ENCODE measurements around the gene MVB12B.
"Not testable (repeated sequence)": the region's sequence is repeated elsewhere in the genome, so short reads cannot be mapped to it uniquely, and the experiment has no call there.

MVB12B gene

GRCh38 chr9:126538550-126538949 is 211.9 kb downstream of the MVB12B start:
- no peak for TF ChIP-seq CTCF (IDR thresholded peaks at IDR 0.05; ENCODE audit: control insufficient read depth, extremely low read depth, insufficient read depth)
- H3K4me3 ChIP-seq (ENCODE audit: low read depth, low read length), result no peak overlapping the region
- DNase-seq (ENCODE audit: low read depth), result no peak

DNA sequence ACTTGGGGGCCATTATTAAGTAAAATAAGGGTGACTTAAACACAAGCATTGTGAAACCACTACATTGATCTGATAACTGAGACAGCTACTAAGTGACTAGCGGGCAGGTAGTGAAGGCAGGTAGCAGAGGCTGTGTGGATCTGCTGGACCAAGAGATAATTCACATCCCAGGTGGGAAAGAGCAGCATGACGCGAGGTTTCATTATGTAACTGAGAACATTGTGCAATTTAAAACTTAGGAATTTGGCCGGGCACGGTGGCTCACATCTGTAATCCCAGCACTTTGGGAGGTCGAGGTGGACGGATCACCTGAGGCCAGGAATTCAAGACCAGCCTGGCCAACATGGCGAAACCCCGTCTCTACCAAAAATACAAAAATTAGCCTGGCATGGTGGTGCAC is 213.8 kb downstream of the MVB12B start:
- not testable (repeated sequence) for H3K4me3 ChIP-seq (ENCODE audit: low read depth, low read length); DNase-seq (ENCODE audit: low read depth)

DNA sequence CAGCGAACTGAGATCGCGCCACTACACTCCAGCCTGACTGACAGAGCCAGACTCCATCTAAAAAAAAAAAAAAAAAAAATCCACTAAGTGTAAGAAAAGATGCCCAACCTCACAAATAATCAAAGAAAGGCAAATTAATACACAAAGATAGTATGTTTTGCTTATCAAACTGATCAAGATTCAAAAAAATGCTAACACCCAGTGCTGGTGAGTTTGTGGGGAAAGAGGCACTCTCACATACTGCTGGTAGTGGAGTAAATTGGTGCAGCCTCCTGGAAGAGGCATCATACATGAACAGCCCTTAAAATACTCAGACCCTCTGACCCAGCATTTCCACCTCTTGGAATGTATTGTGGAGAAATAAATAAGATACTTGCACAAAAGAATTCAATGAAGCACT is 216.9 kb downstream of the MVB12B start:
- no peak overlapping the region for H3K4me3 ChIP-seq (ENCODE audit: low read depth, low read length)
- DNase-seq (ENCODE audit: low read depth), result no peak
- no peak for TF ChIP-seq CTCF (IDR thresholded peaks at IDR 0.05; ENCODE audit: control insufficient read depth, extremely low read depth, insufficient read depth)

- DNase-seq (ENCODE audit: low read depth), result no peak
- TF ChIP-seq CTCF (IDR thresholded peaks at IDR 0.05; ENCODE audit: control insufficient read depth, extremely low read depth, insufficient read depth), result no peak
- H3K4me3 ChIP-seq (ENCODE audit: low read depth, low read length), result no peak overlapping the region
Measured at GRCh38 chr9:126545106-126545505, 218.5 kb downstream of the MVB12B start.

DNA sequence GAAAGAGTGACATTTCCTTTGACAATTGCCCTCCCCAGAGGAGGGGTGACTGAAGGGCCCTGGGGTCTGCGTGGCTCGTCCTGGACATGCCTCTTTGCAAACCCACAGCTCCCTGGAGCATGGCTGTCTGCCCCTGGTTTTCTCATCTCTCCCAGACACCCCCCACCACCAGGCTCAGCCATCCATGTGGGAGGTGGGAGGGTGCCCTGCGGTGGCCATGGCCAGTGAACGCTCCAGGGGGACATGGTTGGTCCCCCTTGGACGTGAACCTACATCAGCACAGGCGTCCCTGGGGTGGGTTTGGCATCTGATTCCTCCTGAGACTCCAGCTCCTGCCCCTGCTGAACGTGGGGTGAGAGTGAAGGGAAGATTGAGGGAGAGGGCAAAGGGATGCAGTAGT is 219.4 kb downstream of the MVB12B start:
- H3K4me3 ChIP-seq (ENCODE audit: low read depth, low read length), result no peak overlapping the region
- no peak for DNase-seq (ENCODE audit: low read depth)
- no peak for TF ChIP-seq CTCF (IDR thresholded peaks at IDR 0.05; ENCODE audit: control insufficient read depth, extremely low read depth, insufficient read depth)

- TF ChIP-seq CTCF (IDR thresholded peaks at IDR 0.05; ENCODE audit: control insufficient read depth, extremely low read depth, insufficient read depth), result no peak
- no peak overlapping the region for H3K4me3 ChIP-seq (ENCODE audit: low read depth, low read length)
- no peak for DNase-seq (ENCODE audit: low read depth)
Measured at GRCh38 chr9:126548312-126548711, 221.7 kb downstream of the MVB12B start.

DNA sequence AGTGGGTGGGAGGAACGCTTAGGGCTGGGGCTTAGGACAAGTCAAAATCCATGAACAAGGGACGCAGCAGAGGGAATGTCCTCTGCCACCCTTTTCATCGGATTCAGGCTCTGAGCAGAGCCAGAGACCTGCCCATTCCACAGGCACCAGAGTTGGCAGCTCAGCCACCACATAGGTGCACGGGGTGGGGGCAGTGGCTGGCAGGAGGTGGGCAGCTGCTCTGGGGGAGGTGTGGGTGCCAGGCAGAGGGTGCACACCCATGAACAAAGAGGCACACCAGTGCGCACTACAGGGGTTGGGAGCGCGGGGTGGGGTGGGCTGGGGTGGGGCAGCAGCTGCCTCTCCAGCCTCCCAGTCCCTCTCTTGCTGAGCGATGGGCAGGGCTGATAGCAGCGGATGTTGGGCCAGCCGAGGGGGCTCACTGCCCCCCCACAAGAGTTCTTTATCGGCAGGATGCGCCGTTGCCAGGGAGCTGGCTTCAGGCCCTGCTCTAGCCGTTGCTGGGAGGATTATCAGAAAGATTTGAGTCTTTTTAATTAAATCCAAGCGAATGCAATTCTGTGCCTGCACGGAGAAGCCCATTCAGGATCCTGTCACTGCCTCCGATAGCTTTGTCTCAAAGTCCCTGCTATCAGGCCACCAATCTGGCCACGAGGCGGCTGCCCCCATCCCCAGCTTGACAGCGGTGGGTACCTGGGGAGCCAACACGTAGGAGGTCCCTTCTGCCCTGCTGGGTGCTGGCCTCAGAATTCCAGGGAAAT is 222.8 kb downstream of the MVB12B start:
- no peak for DNase-seq (ENCODE audit: low read depth)
- TF ChIP-seq CTCF (IDR thresholded peaks at IDR 0.05; ENCODE audit: control insufficient read depth, extremely low read depth, insufficient read depth), result no peak
- no peak overlapping the region for H3K4me3 ChIP-seq (ENCODE audit: low read depth, low read length)

Data from LNCaP clone FGC (cell line).